Cardiac muscle cell (in vitro differentiated cells and primary cell): ENCODE data around the gene CD63. TPM values are rescaled to one million over a fixed set of nuclear protein-coding genes. Genes with fewer than 3 reads are reported as not detected.
A peak's percentile ranks its signal among the peaks of the same experiment; 100 is the strongest.

Experiments
- DNase-seq, 2 donors: peaks; one replicate each; pipeline versions ENCODE4 v3.0.0 to v3.0.0-alpha.2; 2010 to 2017; ENCODE audit warnings: low read depth in 1 of 2, low spot score in 1 of 2
- H3K27ac ChIP-seq: fragments of 200-600 bp; sonication (generic); 2 replicates; pipeline ENCODE4 v1.5.1; 2016
- H3K27me3 ChIP-seq: fragments of 200-600 bp; sonication (generic); 2 replicates; pipeline ENCODE4 v1.6.0; 2016; ENCODE audit warnings: control low read depth
- H3K36me3 ChIP-seq: fragments of 200-600 bp; sonication (generic); 2 replicates; pipeline ENCODE4 v1.5.1; 2016; ENCODE audit warnings: control low read depth
- H3K4me1 ChIP-seq: fragments of 200-600 bp; sonication (generic); 2 replicates; pipeline ENCODE4 v1.8.1; 2017; ENCODE audit warnings: low read depth, mild to moderate bottlenecking, mixed run types
- H3K4me3 ChIP-seq: fragments of 200-600 bp; sonication (generic); 2 replicates; pipeline ENCODE4 v1.5.1; 2016; ENCODE audit warnings: mild to moderate bottlenecking
- H3K9me3 ChIP-seq: fragments of 200-600 bp; sonication (generic); 2 replicates; pipeline ENCODE4 v1.5.1; 2017; ENCODE audit warnings: low read depth, mild to moderate bottlenecking, control low read depth
- CTCF ChIP-seq: IDR thresholded peaks from 2 replicates; pipeline ENCODE4 v1.5.1; 2012; ENCODE audit warnings: low read depth, mild to moderate bottlenecking, low read length
- polyA plus RNA-seq: library from polyadenylated mRNA; unstranded; fragments of >200 nt; fragmentation: Nextera tagmentation; extraction: Ambion mirVana; gene quantifications from 2 replicates; pipeline ENCODE4 v1.2.1, GENCODE V29; 2016
- total RNA-seq: library from RNA; depleted of rRNA; stranded (reverse); fragments of >200 nt; gene quantifications from 2 replicates; pipeline ENCODE4 v1.2.3, GENCODE V29; 2016

The CD63 gene
- total and polyA plus RNA-seq, 2 experiments from 2014 or later: 268 to 1,103 TPM

GRCh38 chr12:55746913-55747231 is 18.1 kb upstream of the CD63 start:
- TF ChIP-seq CTCF: no peak
- Histone ChIP-seq H3K27ac (peak overlapping the region; percentile 92), H3K4me1 (peaks cover 25% of the 10 kb centered on the region), H3K36me3 (peaks cover 18% of the 10 kb centered on the region), H3K4me3 (peak overlapping the region; percentile 53), H3K9me3 (no peaks in the 10 kb centered on the region), H3K27me3 (no peaks in the 10 kb centered on the region)
- DNase-seq: no peak

- Histone ChIP-seq H3K27me3 (no peaks in the 10 kb centered on the region), H3K27ac (peak overlapping the region; percentile 92), H3K9me3 (no peaks in the 10 kb centered on the region), H3K36me3 (peaks cover 13% of the 10 kb centered on the region), H3K4me3 (peak overlapping the region; percentile 53), H3K4me1 (peaks cover 25% of the 10 kb centered on the region)
- no peak for TF ChIP-seq CTCF
- DNase-seq: peak in 1 of 2 donors; percentile 38
Measured at GRCh38 chr12:55746174-55746912, 17.5 kb upstream of the CD63 start.

- Histone ChIP-seq H3K27me3 (no peaks in the 10 kb centered on the region), H3K36me3 (peaks cover 13% of the 10 kb centered on the region), H3K4me1 (peaks cover 25% of the 10 kb centered on the region), H3K4me3 (peak overlapping the region; percentile 53), H3K27ac (peak overlapping the region; percentile 92), H3K9me3 (no peaks in the 10 kb centered on the region)
- peak; percentile 77 to 94 for DNase-seq
- no peak for TF ChIP-seq CTCF
Measured at GRCh38 chr12:55745361-55746173, 16.8 kb upstream of the CD63 start.

GRCh38 chr12:55744340-55745030 is 15.7 kb upstream of the CD63 start:
- peaks cover 25% of the 10 kb centered on the region for H3K4me1 ChIP-seq
- peak overlapping the region; percentile 53 for H3K4me3 ChIP-seq
- H3K36me3 ChIP-seq: peaks cover 8% of the 10 kb centered on the region
- no peak for TF ChIP-seq CTCF
- H3K9me3 ChIP-seq: no peaks in the 10 kb centered on the region
- no peak for DNase-seq
- no peaks in the 10 kb centered on the region for H3K27me3 ChIP-seq
- H3K27ac ChIP-seq: peak overlapping the region; percentile 92

- peak; percentile 10 for TF ChIP-seq CTCF
- Histone ChIP-seq H3K27ac (peak overlapping the region; percentile 92), H3K27me3 (no peaks in the 10 kb centered on the region), H3K4me3 (peak overlapping the region; percentile 53), H3K9me3 (no peaks in the 10 kb centered on the region), H3K36me3 (peaks cover under 1% of the 10 kb centered on the region), H3K4me1 (peaks cover 25% of the 10 kb centered on the region)
- peak; percentile 75 to 76 for DNase-seq
Measured at GRCh38 chr12:55743406-55744339, 14.9 kb upstream of the CD63 start.
